GM10847 (cell line): ENCODE results near the gene THAP5.

Experiments
- POLR2A ChIP-seq: IDR thresholded peaks from 2 replicates; pipeline ENCODE4 v1.6.1; 2011; ENCODE audit not compliant: insufficient read length; ENCODE audit errors: extremely low read depth

THAP5 gene

GRCh38 chr7:108515630-108516029 lies 53.9 kb downstream of the THAP5 start:
- TF ChIP-seq POLR2A = no peak

DNA sequence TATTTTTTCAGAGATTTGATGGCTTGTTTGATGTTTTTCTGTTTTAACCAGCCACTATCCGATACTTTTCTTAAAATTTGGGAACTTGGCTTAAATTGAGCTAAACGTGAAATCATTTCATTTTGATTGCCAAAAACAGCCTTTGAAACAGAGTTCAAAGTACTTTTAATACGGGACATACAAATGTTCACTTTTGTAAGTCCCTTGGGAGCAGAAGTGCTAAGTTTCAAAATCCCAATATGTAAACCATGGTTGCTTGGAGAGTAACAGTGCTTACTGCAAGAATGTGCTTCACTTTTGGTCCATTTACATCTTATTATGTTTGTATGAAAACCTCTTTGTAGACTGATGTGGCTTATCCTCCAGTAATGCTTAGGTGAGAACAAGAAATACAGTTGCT lies 54.5 kb downstream of the THAP5 start:
- TF ChIP-seq POLR2A = no peak
